MCF 10A (cell line): Measurements from ENCODE around the gene CHMP6. TPM values are rescaled to one million over a fixed set of nuclear protein-coding genes. Genes with fewer than 3 reads are reported as not detected.

Experiments
- BruUV-seq: library from RNA; stranded (reverse); fragments of 400-500 nt; replicated peaks from 2 replicates; lab custom pipeline; 2021; lab: Mats Ljungman, UMichigan
- CTCF ChIA-PET: fragments of 300-600 bp; sonication (Branson Sonifier 250); formaldehyde crosslinking; extraction: SDS; loops from one replicate; lab custom pipeline; 2021; ENCODE audit warnings: antibody characterized with exemption, inconsistent platforms; lab: Yijun Ruan, JAX
- POLR2A ChIA-PET: fragments of 300-600, 350-650 bp; sonication (Branson Sonifier 250); formaldehyde crosslinking; extraction: SDS; loops from one replicate; lab custom pipeline; 2020; ENCODE audit warnings: antibody characterized with exemption, inconsistent platforms; lab: Yijun Ruan, JAX
- DNase-seq: peaks from one replicate; pipeline ENCODE4 v3.0.0-alpha.2; 2018; ENCODE audit not compliant: unreplicated experiment
- H3K27ac Mint-ChIP-seq: one replicate; pipeline ENCODE4 v1.8.0; 2022; ENCODE audit warnings: mild to moderate bottlenecking, low read depth, mixed read lengths; ENCODE audit not compliant: unreplicated experiment
- H3K27me3 Mint-ChIP-seq: one replicate; pipeline ENCODE4 v1.8.0; 2022; ENCODE audit warnings: mixed read lengths; ENCODE audit not compliant: insufficient read depth, unreplicated experiment
- H3K36me3 Mint-ChIP-seq: one replicate; pipeline ENCODE4 v1.8.0; 2022; ENCODE audit warnings: mild to moderate bottlenecking, moderate library complexity, mixed read lengths; ENCODE audit not compliant: insufficient read depth, unreplicated experiment
- H3K4me1 Mint-ChIP-seq: one replicate; pipeline ENCODE4 v1.8.0; 2022; ENCODE audit warnings: mixed read lengths; ENCODE audit not compliant: insufficient read depth, unreplicated experiment
- H3K4me3 Mint-ChIP-seq: one replicate; pipeline ENCODE4 v1.8.0; 2022; ENCODE audit warnings: mild to moderate bottlenecking, moderate library complexity, mixed read lengths; ENCODE audit not compliant: unreplicated experiment
- H3K9me3 Mint-ChIP-seq: one replicate; pipeline ENCODE4 v1.8.0; 2022; ENCODE audit warnings: mixed read lengths; ENCODE audit not compliant: unreplicated experiment
- CTCF ChIP-seq: fragments of 200-600 bp; IDR thresholded peaks from one replicate; pipeline ENCODE4 v1.8.0; 2022; ENCODE audit warnings: antibody characterized with exemption, mild to moderate bottlenecking; ENCODE audit not compliant: unreplicated experiment
- intact Hi-C: fragments of 100-400 bp; cut with micrococcal nuclease; formaldehyde crosslinking; loops from 2 replicates; pipeline ENCODE4 v1.14.1; 2022
- total RNA-seq: library from RNA; stranded (reverse); gene quantifications from 2 replicates; pipeline ENCODE4 v1.2.3, GENCODE V29; 2022

The CHMP6 gene
- total RNA-seq, 1 experiment from 2014 or later, result 19.5 TPM

DNA sequence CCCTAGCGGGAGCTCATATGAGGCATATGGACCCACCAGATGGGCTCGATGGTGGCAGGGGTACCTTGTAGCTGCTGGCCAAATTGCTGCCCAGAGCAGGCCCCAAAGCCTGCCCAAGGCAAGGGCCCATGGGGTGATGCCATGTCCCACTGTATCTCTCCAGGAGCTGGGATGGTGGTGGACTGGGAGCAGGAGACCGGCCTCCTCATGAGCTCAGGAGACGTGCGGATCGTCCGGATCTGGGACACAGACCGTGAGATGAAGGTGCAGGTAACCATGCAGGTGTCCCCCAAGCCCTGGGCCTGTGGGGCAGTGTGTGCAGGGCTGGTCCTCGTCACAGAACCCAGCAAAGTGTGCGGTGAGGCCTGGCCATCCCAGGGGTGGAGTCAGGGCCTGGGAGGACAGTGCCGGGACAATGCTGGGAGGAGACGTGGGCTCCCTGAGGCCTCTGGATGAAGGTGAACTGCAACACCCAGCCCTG lies 34.1 kb upstream of the CHMP6 start:
- TF ChIP-seq CTCF, result no peak
- Mint-ChIP-seq H3K4me1 (no peaks in the 10 kb centered on the region), H3K36me3 (peaks cover 20% of the 10 kb centered on the region), H3K9me3 (no peaks in the 10 kb centered on the region), H3K27me3 (no peaks in the 10 kb centered on the region), H3K4me3 (no peak overlapping the region), H3K27ac (no peak overlapping the region)
- intact Hi-C loops, result no loop called here
- ChIA-PET POLR2A (no interaction called here), CTCF (interaction anchor here (0.6 to 0.7 kb wide), 2 partner anchors 11 to 22 kb away, joined by 3 to 5 read pairs; no protein-coding TSS in a partner anchor)
- BruUV-seq, result no TSS peak
- DNase-seq, result no peak

DNA sequence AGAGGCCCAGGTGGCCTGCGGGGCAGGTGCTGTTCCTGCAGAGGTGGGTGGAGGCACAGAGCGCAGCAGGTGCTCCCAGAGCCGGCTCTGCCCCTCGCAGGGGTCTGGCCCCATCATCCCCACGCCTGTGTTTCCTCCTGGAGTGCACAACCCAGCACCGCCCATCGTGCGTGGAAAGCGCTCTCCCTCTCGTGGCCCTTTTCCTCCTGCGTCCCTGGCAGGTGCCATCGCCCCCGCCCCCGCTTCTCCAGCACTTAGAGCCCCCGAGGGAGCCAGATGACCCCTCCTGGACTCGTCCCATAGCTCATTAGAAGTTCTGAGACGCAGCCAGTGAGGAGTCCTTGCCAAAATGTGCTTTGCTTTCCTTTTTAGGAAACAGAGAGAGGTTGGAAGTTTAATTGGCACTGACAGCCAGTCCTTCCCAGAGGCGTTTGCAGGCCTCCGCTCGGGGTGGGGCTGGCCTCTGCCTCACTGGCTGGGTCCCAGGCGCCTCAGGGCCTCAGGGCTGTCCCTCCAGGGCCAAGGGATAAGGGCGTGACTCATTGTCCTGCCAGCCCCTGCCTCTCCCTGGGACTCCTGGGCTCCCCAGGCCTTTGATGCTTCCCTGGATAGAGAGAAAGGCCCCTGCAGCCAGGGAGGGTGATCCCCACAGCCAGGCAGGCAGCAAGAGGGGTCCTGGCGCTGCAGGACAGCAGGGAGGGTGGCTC lies 32.2 kb upstream of the CHMP6 start:
- Mint-ChIP-seq H3K9me3 (no peaks in the 10 kb centered on the region), H3K36me3 (peaks cover 20% of the 10 kb centered on the region), H3K27ac (no peak overlapping the region), H3K4me3 (no peak overlapping the region), H3K4me1 (no peaks in the 10 kb centered on the region), H3K27me3 (no peaks in the 10 kb centered on the region)
- CTCF ChIA-PET, result no interaction called here
- BruUV-seq, result no TSS peak
- no peak for TF ChIP-seq CTCF
- DNase-seq, result no peak
- POLR2A ChIA-PET, result interaction anchor here (0.7 to 1.2 kb wide), 3 partner anchors 17 to 512 kb away, joined by 3 read pairs; no protein-coding TSS in a partner anchor
- intact Hi-C loops, result no loop called here

DNA sequence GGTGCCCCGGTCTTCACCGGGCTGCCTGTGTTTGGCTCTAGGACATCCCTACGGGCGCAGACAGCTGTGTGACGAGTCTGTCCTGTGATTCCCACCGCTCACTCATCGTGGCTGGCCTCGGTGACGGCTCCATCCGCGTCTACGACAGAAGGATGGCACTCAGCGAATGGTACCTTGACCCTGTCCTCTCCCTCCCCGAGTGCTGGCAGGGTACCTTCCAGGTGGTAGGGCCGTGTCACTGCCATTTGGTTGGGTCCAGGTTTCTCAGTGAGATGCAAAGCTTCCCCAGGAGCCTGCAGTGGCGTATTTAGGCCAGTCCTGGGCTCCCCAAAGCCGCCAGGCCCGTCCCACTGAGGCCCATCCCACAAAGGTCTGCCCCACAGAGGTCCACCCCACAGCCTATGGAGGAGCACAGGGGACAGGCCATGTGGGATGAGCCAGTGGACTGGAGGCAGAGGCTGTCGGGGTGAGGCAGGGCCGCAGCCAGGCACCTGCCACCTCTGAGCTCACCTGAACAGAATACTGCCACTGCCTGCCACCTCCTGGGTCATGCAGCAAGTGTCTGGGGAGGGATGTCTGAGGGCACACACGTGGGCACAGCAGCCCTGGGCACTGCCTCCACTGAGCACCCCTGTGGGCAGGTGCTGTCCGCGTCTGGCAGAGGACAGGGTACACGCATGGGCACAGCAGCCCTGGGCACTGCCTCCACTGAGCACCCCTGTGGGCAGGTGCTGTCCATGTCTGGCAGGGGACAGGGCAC lies 31.4 kb upstream of the CHMP6 start:
- ChIA-PET POLR2A (interaction anchor here (1.2 kb wide), 1 partner anchor 506 kb away, joined by 3 read pairs; no protein-coding TSS in a partner anchor), CTCF (no interaction called here)
- no peak for DNase-seq
- Mint-ChIP-seq H3K4me3 (no peak overlapping the region), H3K27ac (no peak overlapping the region), H3K36me3 (peaks cover 17% of the 10 kb centered on the region), H3K9me3 (no peaks in the 10 kb centered on the region), H3K27me3 (no peaks in the 10 kb centered on the region), H3K4me1 (no peaks in the 10 kb centered on the region)
- no TSS peak for BruUV-seq
- TF ChIP-seq CTCF, result no peak
- intact Hi-C loops, result no loop called here
